ENCODE data around the gene MOB4. TPM values are rescaled to one million over a fixed set of nuclear protein-coding genes. Genes with fewer than 3 reads are reported as not detected.

The MOB4 gene
- total RNA-seq, 2 donors from 2014 or later = 24.7 to 34.1 TPM

DNA sequence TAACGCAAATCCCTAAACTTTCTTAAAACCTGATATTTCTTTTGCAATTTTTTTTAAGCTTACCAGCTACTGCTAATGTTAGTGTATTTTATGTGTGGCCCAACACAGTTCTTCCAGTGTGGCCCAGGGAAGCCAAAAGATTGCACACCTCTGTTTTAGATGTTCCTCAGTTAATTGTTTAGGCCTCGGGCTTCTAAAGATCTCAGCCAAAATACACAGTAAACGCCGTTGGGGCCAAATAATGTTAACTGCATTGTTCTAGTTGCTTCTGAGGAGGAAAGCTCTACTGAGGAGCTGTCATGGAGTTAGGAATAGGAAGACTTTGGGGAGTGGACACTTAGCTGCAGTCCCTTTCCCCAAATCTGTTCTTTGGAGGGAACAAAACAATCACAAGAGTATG, 13.7 kb upstream of the MOB4 start:
- TF ChIP-seq CTCF (IDR thresholded peaks at IDR 0.05) = no peak
- peak overlapping the region in 1 of 2 donors; percentile 48 for H3K9ac ChIP-seq (ENCODE audit: low read depth in 2 of 2, low read length in 2 of 2)
- DNase-seq = no peak
- H3K36me3 ChIP-seq = peaks cover 4% of the 10 kb centered on the region
- peaks cover 5% of the 10 kb centered on the region for H3K4me1 ChIP-seq
- H3K27ac ChIP-seq = peak overlapping the region; percentile 46
- H3K4me3 ChIP-seq = peak overlapping the region; percentile 74
- H3K9me3 ChIP-seq = no peaks in the 10 kb centered on the region
- intact Hi-C loops (cut with DNase I) = no loop called here
- H3K27me3 ChIP-seq = no peaks in the 10 kb centered on the region

- Histone ChIP-seq H3K4me3 (no peak overlapping the region), H3K27ac (peak overlapping the region; percentile 46), H3K9me3 (no peaks in the 10 kb centered on the region), H3K9ac (ENCODE audit: low read depth in 2 of 2, low read length in 2 of 2) (peak overlapping the region in 1 of 2 donors; percentile 48), H3K4me1 (peaks cover 5% of the 10 kb centered on the region), H3K27me3 (no peaks in the 10 kb centered on the region), H3K36me3 (peaks cover 4% of the 10 kb centered on the region)
- no peak for DNase-seq
- TF ChIP-seq CTCF (IDR thresholded peaks at IDR 0.05) = no peak
- intact Hi-C loops (cut with DNase I) = no loop called here
Observed at GRCh38 chr2:197502685-197503084, 13.2 kb upstream of the MOB4 start.

DNA sequence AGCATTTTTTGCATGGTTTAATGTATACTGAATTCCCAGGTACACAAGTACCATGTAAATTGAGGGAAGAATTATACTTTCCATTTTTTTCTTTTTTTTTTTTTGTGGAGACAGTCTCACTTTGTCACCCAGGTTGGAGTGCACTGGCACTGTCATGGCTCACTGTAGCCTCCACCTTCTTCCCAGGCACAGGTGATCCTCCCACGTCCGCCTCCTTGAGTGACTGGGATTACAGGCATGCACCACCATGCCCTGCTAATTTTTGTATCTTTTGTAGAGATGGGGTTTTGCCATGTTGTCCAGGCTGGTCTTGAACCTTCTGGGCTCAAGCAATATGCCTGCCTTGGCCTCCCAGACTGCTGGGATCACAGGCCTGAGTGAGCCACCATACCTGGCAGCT, 11.9 kb upstream of the MOB4 start:
- no peak overlapping the region for H3K9ac ChIP-seq (ENCODE audit: low read depth in 2 of 2, low read length in 2 of 2)
- no peak overlapping the region for H3K27ac ChIP-seq
- no peak overlapping the region for H3K4me3 ChIP-seq
- peaks cover 4% of the 10 kb centered on the region for H3K36me3 ChIP-seq
- no peaks in the 10 kb centered on the region for H3K9me3 ChIP-seq
- intact Hi-C loops (cut with DNase I) = no loop called here
- no peak for TF ChIP-seq CTCF (IDR thresholded peaks at IDR 0.05)
- no peak for DNase-seq
- no peaks in the 10 kb centered on the region for H3K27me3 ChIP-seq
- peaks cover 5% of the 10 kb centered on the region for H3K4me1 ChIP-seq

GRCh38 chr2:197504512-197504911, 11.4 kb upstream of the MOB4 start:
- peaks cover 5% of the 10 kb centered on the region for H3K4me1 ChIP-seq
- H3K4me3 ChIP-seq = no peak overlapping the region
- no peak overlapping the region for H3K27ac ChIP-seq
- TF ChIP-seq CTCF (IDR thresholded peaks at IDR 0.05) = no peak
- H3K9me3 ChIP-seq = no peaks in the 10 kb centered on the region
- DNase-seq = no peak
- no peak overlapping the region for H3K9ac ChIP-seq (ENCODE audit: low read depth in 2 of 2, low read length in 2 of 2)
- peaks cover 4% of the 10 kb centered on the region for H3K36me3 ChIP-seq
- intact Hi-C loops (cut with DNase I) = no loop called here
- H3K27me3 ChIP-seq = no peaks in the 10 kb centered on the region

DNA sequence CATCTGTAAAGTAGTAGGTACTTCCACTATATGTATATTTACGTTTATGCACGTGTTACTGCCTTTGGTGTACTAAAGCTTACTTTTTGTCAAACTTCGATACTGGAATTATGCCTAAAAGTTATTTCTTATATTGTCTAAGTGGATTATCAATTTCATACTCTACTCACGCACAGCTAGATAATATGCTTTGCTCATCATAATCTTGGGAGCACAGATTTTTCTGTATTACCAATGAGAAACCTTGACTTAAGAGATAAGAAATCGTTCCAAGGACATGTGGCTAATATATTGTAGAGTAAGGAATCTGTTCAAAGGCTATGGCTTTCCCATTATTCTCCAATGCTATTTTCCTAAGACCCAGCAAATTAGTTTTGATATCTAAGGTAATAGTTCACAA, 9.2 kb upstream of the MOB4 start:
- peaks cover 4% of the 10 kb centered on the region for H3K36me3 ChIP-seq
- TF ChIP-seq CTCF (IDR thresholded peaks at IDR 0.05) = no peak
- H3K27me3 ChIP-seq = no peaks in the 10 kb centered on the region
- H3K9me3 ChIP-seq = no peaks in the 10 kb centered on the region
- H3K27ac ChIP-seq = no peak overlapping the region
- intact Hi-C loops (cut with DNase I) = no loop called here
- peaks cover 5% of the 10 kb centered on the region for H3K4me1 ChIP-seq
- H3K9ac ChIP-seq (ENCODE audit: low read depth in 2 of 2, low read length in 2 of 2) = no peak overlapping the region
- DNase-seq = no peak
- H3K4me3 ChIP-seq = no peak overlapping the region
